ENCODE results near the gene PIAS2.

GRCh38 chr18:46917108-46917802 is at the start of gene PIAS2, which contains the start of gene KATNAL2:
- TF ChIP-seq CTCF (IDR thresholded peaks at IDR 0.05 in 2 of 3, conservative IDR thresholded peaks at IDR 0.05 in 1 of 3; ENCODE audit: insufficient read depth in 2 of 3, low read depth in 1 of 3, low read length in 3 of 3): no peak
- TF ChIP-seq POLR2AphosphoS5 (IDR thresholded peaks at IDR 0.05; ENCODE audit: control insufficient read depth, insufficient read depth, low read depth, low read length): peak; percentile 46; the same call in 1 of the 2 replicates
- no peak for TF ChIP-seq ATF6 (CRISPR knock-in tag; IDR thresholded peaks at IDR 0.05)
- no peak for TF ChIP-seq ZNF124 (CRISPR knock-in tag; IDR thresholded peaks at IDR 0.05)
- no peak for TF ChIP-seq EZH2 (IDR thresholded peaks at IDR 0.05; ENCODE audit: borderline replicate concordance, low read depth, low read length)
- no peak for TF ChIP-seq CEBPB (tag; IDR thresholded peaks at IDR 0.05)
- peak; percentile 96 for TF ChIP-seq POLR2G (IDR thresholded peaks at IDR 0.05; ENCODE audit: low read depth, low read length)
- TF ChIP-seq POLR2A (conservative IDR thresholded peaks at IDR 0.05): peak; percentile 68
- no peak for TF ChIP-seq MTA1 (IDR thresholded peaks at IDR 0.05; ENCODE audit: borderline replicate concordance)
- TF ChIP-seq MTA2 (IDR thresholded peaks at IDR 0.05; ENCODE audit: low read depth): no peak
- TF ChIP-seq ZNF134 (CRISPR knock-in tag; conservative IDR thresholded peaks at IDR 0.05): no peak
- no peak for TF ChIP-seq FOXK1 (CRISPR knock-in tag; IDR thresholded peaks at IDR 0.05; ENCODE audit: borderline replicate concordance)
- no peak for TF ChIP-seq MAFK (IDR thresholded peaks at IDR 0.05; ENCODE audit: low read length)
